Measurements from ENCODE around the gene ARHGAP15.

ARHGAP15 gene

GRCh38 chr2:143399631-143400069 lies 270.4 kb downstream of the ARHGAP15 start:
- DNase-seq: no peak
- Mint-ChIP-seq H3K27me3 (no peaks in the 10 kb centered on the region), H3K36me3 (ENCODE audit: low read depth) (peaks cover 11% of the 10 kb centered on the region), H3K4me3 (no peak overlapping the region), H3K4me1 (ENCODE audit: low read depth) (peaks cover 70% of the 10 kb centered on the region), H3K27ac (no peak overlapping the region), H3K9me3 (no peaks in the 10 kb centered on the region)

DNA sequence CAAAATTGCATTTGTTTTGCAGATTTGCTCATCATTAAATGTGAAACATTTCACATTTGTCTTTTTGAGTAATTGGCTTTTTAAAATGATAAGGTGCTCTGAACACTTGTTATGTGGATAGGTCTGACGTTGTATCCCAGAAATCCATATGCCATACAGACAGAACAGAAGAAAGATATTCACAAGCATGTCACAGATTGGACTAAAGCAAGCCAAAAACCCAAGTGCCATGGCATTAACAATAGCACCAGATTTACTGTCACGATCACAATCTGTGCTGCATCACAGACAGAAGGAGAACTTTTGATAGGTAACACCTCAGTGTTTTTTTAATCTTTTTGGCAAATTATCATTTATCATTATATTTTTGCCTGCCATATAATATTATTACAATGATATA lies 272.6 kb downstream of the ARHGAP15 start:
- no peaks in the 10 kb centered on the region for H3K9me3 Mint-ChIP-seq
- no peak overlapping the region for H3K4me3 Mint-ChIP-seq
- no peak overlapping the region for H3K27ac Mint-ChIP-seq

DNA sequence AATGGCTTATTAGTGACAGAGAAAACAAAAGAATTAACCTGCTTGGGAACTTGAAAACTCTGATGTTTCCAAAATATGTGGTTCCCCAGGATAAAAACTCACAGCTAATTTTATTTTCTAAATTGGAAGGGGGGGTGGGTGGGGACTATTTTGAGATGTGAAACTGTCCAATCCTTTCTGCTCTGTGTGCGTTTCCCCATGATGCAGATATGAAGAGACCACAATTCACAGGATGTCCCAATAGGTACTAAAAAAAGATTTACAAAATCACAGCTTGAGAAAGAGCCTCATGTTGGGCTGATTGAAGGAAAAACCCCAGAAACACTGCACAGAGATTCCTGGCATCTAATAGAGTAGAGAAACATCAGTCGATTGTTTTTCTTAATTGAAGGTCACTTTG lies 273.2 kb downstream of the ARHGAP15 start:
- peaks cover 5% of the 10 kb centered on the region for H3K36me3 Mint-ChIP-seq (ENCODE audit: low read depth)
- peaks cover 60% of the 10 kb centered on the region for H3K4me1 Mint-ChIP-seq (ENCODE audit: low read depth)
- H3K27me3 Mint-ChIP-seq: no peaks in the 10 kb centered on the region
- no peak overlapping the region for H3K27ac Mint-ChIP-seq
- no peak overlapping the region for H3K4me3 Mint-ChIP-seq
- H3K9me3 Mint-ChIP-seq: no peaks in the 10 kb centered on the region
- DNase-seq: no peak

More for the DNA sequence above, 272.6 kb downstream of the ARHGAP15 start:
- no peaks in the 10 kb centered on the region for H3K27me3 Mint-ChIP-seq
- no peak for DNase-seq
- peaks cover 5% of the 10 kb centered on the region for H3K36me3 Mint-ChIP-seq (ENCODE audit: low read depth)
- H3K4me1 Mint-ChIP-seq (ENCODE audit: low read depth): peaks cover 64% of the 10 kb centered on the region

DNA sequence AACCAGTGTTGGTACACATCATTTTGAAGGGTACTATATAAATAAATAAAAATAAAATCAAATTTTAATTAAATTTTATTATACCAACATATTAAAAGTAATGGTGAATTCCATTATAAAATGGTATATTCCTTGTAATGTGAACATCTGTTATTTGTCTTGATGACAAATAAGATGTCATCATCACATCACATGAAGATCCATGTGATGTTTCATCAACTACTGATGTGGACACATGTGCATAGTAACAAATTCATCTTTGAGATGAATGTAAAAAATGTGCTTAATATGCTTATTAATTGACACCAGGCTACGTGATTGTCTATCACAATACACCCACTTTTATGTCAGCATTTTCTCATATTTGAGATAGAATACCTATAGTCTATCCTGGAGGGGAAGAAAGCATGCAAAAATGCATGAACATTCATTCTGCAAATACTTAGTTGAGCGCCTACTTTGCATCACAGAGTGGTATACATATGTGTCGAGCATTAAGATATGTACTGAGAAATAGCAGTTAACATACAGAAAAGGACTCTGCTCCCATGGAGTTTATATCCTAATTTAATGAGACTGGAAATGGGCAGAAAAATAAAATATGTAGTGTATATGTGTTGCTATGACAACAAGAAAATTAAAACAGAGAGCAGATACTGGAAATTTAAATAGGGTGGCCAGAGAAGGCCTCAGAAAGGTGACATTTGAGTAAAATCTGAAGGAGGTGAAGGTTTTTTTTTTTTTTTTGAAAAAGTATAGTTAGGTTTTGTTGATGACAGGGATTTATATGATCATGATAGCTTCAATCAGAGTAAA lies 281.1 kb downstream of the ARHGAP15 start:
- no peak for DNase-seq
- Mint-ChIP-seq H3K27ac (no peak overlapping the region), H3K4me3 (no peak overlapping the region), H3K9me3 (no peaks in the 10 kb centered on the region), H3K4me1 (ENCODE audit: low read depth) (peaks cover 35% of the 10 kb centered on the region), H3K27me3 (no peaks in the 10 kb centered on the region), H3K36me3 (ENCODE audit: low read depth) (peaks cover 7% of the 10 kb centered on the region)

GRCh38 chr2:143415571-143415970 lies 286.4 kb downstream of the ARHGAP15 start:
- peaks cover 46% of the 10 kb centered on the region for H3K4me1 Mint-ChIP-seq (ENCODE audit: low read depth)
- H3K27me3 Mint-ChIP-seq: no peaks in the 10 kb centered on the region

GRCh38 chr2:143417428-143417827 lies 288.2 kb downstream of the ARHGAP15 start:
- peaks cover 54% of the 10 kb centered on the region for H3K4me1 Mint-ChIP-seq (ENCODE audit: low read depth)
- no peak overlapping the region for H3K4me3 Mint-ChIP-seq
- DNase-seq: no peak
- peaks cover 14% of the 10 kb centered on the region for H3K36me3 Mint-ChIP-seq (ENCODE audit: low read depth)
- no peak overlapping the region for H3K27ac Mint-ChIP-seq
- no peaks in the 10 kb centered on the region for H3K9me3 Mint-ChIP-seq
- no peaks in the 10 kb centered on the region for H3K27me3 Mint-ChIP-seq

More at GRCh38 chr2:143415571-143415970, 286.4 kb downstream of the ARHGAP15 start:
- Mint-ChIP-seq H3K4me3 (no peak overlapping the region), H3K9me3 (no peaks in the 10 kb centered on the region), H3K27ac (no peak overlapping the region), H3K36me3 (ENCODE audit: low read depth) (peaks cover 11% of the 10 kb centered on the region)
- no peak for DNase-seq

DNA sequence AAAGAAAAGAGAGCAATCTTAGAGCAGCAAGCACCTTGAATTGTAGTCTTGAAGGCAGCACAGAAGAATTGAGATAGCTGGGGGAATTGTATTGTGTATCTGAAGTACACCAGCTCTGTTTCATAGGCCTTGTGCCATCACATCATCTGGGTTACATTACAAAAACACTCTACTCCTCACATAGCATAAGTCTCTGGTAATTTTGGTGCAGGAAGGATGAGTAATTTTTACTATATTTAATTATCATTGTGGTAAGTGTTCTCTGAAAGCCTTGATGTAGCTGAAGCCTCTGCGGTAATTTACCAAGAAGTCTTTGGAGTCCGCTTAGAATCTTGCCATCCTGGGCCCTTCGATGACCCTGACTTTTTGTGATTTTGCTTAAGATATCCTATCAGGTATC lies 291.1 kb downstream of the ARHGAP15 start:
- Mint-ChIP-seq H3K9me3 (no peaks in the 10 kb centered on the region), H3K27ac (peak overlapping the region; percentile 20), H3K4me3 (no peak overlapping the region), H3K36me3 (ENCODE audit: low read depth) (peaks cover 15% of the 10 kb centered on the region), H3K4me1 (ENCODE audit: low read depth) (peaks cover 67% of the 10 kb centered on the region), H3K27me3 (no peaks in the 10 kb centered on the region)
- DNase-seq: no peak

GRCh38 chr2:143422681-143423080 lies 293.5 kb downstream of the ARHGAP15 start:
- no peaks in the 10 kb centered on the region for H3K9me3 Mint-ChIP-seq
- peaks cover 16% of the 10 kb centered on the region for H3K36me3 Mint-ChIP-seq (ENCODE audit: low read depth)
- DNase-seq: no peak
- no peaks in the 10 kb centered on the region for H3K27me3 Mint-ChIP-seq
- peak overlapping the region; percentile 15 for H3K27ac Mint-ChIP-seq
- no peak overlapping the region for H3K4me3 Mint-ChIP-seq
- H3K4me1 Mint-ChIP-seq (ENCODE audit: low read depth): peaks cover 67% of the 10 kb centered on the region

DNA sequence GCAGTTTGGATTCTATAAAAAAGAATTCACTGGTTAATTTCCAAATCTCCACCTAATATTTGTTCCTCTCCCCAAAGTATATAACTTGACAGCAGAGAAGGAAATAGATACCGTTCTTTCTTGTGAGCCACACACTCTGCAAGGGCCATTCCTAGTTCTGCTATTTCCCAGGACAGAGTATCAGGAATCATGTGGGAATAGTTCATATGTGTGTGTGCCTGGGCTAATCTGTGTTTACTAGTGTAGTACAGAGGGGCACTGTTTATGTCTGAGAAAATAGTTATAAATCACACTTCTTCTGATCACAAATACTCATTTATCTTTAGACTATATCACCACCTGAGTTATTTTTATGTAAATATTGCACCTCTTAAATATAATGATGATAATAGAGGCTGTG lies 296.7 kb downstream of the ARHGAP15 start:
- no peak for DNase-seq
- peaks cover 79% of the 10 kb centered on the region for H3K4me1 Mint-ChIP-seq (ENCODE audit: low read depth)
- H3K27me3 Mint-ChIP-seq: no peaks in the 10 kb centered on the region
- H3K36me3 Mint-ChIP-seq (ENCODE audit: low read depth): peaks cover 16% of the 10 kb centered on the region
- no peaks in the 10 kb centered on the region for H3K9me3 Mint-ChIP-seq
- no peak overlapping the region for H3K27ac Mint-ChIP-seq
- H3K4me3 Mint-ChIP-seq: no peak overlapping the region

GRCh38 chr2:143426296-143426695 lies 297.1 kb downstream of the ARHGAP15 start:
- H3K27ac Mint-ChIP-seq: no peak overlapping the region
- H3K4me1 Mint-ChIP-seq (ENCODE audit: low read depth): peaks cover 79% of the 10 kb centered on the region
- no peaks in the 10 kb centered on the region for H3K9me3 Mint-ChIP-seq
- H3K27me3 Mint-ChIP-seq: no peaks in the 10 kb centered on the region
- peaks cover 16% of the 10 kb centered on the region for H3K36me3 Mint-ChIP-seq (ENCODE audit: low read depth)
- H3K4me3 Mint-ChIP-seq: no peak overlapping the region
- no peak for DNase-seq

DNA sequence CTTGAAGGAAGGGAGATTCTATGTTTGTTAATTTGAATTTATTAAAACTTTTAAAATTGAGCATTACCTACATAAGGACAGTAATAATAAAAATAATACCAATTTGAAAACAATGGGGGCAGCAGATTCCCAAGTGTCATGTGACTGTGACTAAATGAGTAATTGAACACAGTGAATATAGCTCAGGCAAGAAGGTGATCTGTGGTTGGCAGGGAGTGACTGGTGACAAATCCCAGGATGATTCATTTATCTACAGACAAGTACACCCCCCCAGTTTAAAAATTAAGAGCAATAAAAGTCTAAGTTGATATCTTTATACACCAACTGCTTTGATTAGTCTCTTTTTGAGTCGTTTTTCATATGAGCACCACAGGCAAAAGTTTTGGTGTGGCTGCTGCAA lies 299.5 kb downstream of the ARHGAP15 start:
- Mint-ChIP-seq H3K36me3 (ENCODE audit: low read depth) (peaks cover 10% of the 10 kb centered on the region), H3K9me3 (no peaks in the 10 kb centered on the region), H3K4me3 (no peak overlapping the region), H3K27ac (no peak overlapping the region), H3K27me3 (no peaks in the 10 kb centered on the region), H3K4me1 (ENCODE audit: low read depth) (peaks cover 77% of the 10 kb centered on the region)
- DNase-seq: no peak

DNA sequence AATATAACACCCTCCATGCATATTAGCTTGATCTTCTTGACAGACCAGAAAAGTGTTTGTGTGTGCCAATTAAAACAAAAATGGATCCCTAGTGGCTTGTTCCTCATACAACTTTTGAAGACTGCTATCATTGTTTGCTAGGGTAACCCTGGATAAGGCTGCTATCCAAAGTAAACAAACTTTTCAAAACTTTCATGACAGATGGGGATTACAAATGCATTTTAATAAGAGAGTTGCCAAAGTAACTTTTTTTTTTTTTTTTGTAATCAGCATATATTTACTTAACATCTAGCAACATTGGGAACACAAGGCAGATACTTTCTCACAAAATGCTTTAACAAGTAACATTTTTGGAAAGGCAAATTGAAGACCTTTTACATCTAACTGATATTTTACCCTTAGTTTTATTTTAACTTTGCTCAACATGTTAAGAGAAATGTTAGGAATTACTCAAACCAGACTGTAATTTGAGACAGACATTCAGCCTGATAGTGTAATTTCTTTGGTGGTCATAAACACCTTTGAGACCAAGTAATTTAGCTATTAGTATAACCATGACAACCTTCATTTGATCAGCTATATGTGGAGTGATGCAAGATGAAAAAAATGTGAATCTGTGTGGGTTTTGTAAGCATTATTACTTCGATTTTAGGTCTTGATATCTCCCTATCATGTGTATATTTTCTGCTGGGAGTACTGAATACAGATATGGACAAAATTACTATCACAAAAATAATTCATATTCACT lies 300.9 kb downstream of the ARHGAP15 start:
- Mint-ChIP-seq H3K36me3 (ENCODE audit: low read depth) (peaks cover 16% of the 10 kb centered on the region), H3K4me3 (no peak overlapping the region), H3K27me3 (no peaks in the 10 kb centered on the region), H3K4me1 (ENCODE audit: low read depth) (peaks cover 82% of the 10 kb centered on the region), H3K27ac (no peak overlapping the region), H3K9me3 (no peaks in the 10 kb centered on the region)
- DNase-seq: no peak

- Mint-ChIP-seq H3K36me3 (ENCODE audit: low read depth) (peaks cover 21% of the 10 kb centered on the region), H3K27ac (peak overlapping the region; percentile 14), H3K27me3 (no peaks in the 10 kb centered on the region), H3K4me1 (ENCODE audit: low read depth) (peaks cover 75% of the 10 kb centered on the region), H3K4me3 (no peak overlapping the region), H3K9me3 (no peaks in the 10 kb centered on the region)
- DNase-seq: no peak
Observed at GRCh38 chr2:143431316-143431715, 302.1 kb downstream of the ARHGAP15 start.

GRCh38 chr2:143433251-143433650 lies 304.0 kb downstream of the ARHGAP15 start:
- H3K36me3 Mint-ChIP-seq (ENCODE audit: low read depth): peaks cover 32% of the 10 kb centered on the region
- H3K4me1 Mint-ChIP-seq (ENCODE audit: low read depth): peaks cover 58% of the 10 kb centered on the region
- H3K4me3 Mint-ChIP-seq: no peak overlapping the region
- DNase-seq: no peak
- no peaks in the 10 kb centered on the region for H3K27me3 Mint-ChIP-seq
- H3K27ac Mint-ChIP-seq: peak overlapping the region; percentile 18
- H3K9me3 Mint-ChIP-seq: no peaks in the 10 kb centered on the region

DNA sequence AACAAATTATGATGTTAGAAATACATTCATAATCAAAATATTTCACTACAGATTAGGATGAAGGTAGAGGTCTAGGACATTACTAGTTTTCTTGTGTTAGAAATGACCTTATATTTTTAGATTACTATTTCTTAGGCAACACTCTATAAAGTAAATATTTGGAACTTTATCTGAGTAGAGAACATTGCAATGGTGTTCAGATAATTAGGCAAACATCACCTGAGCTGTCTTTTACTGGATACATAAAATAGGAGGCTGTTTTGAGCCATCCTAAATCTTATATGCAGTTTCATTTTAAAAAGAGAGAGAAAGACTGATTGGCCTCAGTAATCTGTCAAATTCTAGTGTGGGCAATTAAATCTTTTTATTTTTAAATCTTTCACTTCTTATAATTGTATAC lies 304.6 kb downstream of the ARHGAP15 start:
- Mint-ChIP-seq H3K4me3 (no peak overlapping the region), H3K36me3 (ENCODE audit: low read depth) (peaks cover 38% of the 10 kb centered on the region), H3K27ac (no peak overlapping the region), H3K4me1 (ENCODE audit: low read depth) (peaks cover 54% of the 10 kb centered on the region), H3K27me3 (no peaks in the 10 kb centered on the region), H3K9me3 (no peaks in the 10 kb centered on the region)
- DNase-seq: no peak
